GM18508 (cell line): ENCODE measurements around the gene KLF2.
"Not testable (repeated sequence)": the region's sequence is repeated elsewhere in the genome, so short reads cannot be mapped to it uniquely, and the experiment has no call there.

Experiments
- ATAC-seq: cut with Tn5 transposase; IDR thresholded peaks from one replicate; pipeline ENCODE4 v1.9.1; 2021; ENCODE audit warnings: moderate number of reproducible peaks; ENCODE audit not compliant: insufficient read depth, unreplicated experiment

Gene KLF2

GRCh38 chr19:16324384-16325160 lies at the start of gene KLF2:
Gene KLF2, plus strand, starts transcription at chr19:16324826. Its CDS starts 98 bp downstream, at chr19:16324924.
- ATAC-seq, result no peak

- no peak for ATAC-seq
These were observed 44.3 kb upstream of the KLF2 start for GRCh38 chr19:16280306-16280705.

- ATAC-seq, result no peak
These were observed 42.9 kb upstream of the KLF2 start for GRCh38 chr19:16281743-16282142.

- ATAC-seq, result no peak
These were observed 41.2 kb upstream of the KLF2 start for GRCh38 chr19:16283210-16284061.

- ATAC-seq, result no peak
These were observed 40.1 kb upstream of the KLF2 start for GRCh38 chr19:16284505-16284904.

GRCh38 chr19:16285079-16285478 lies 39.5 kb upstream of the KLF2 start:
- ATAC-seq, result not testable (repeated sequence)

GRCh38 chr19:16285769-16286498 lies 38.7 kb upstream of the KLF2 start:
- ATAC-seq, result no peak

- ATAC-seq, result no peak
These were observed 36.1 kb upstream of the KLF2 start for GRCh38 chr19:16288544-16288943.

- no peak for ATAC-seq
These were observed 35.0 kb upstream of the KLF2 start for GRCh38 chr19:16289594-16289993.

- ATAC-seq, result no peak
These were observed 33.9 kb upstream of the KLF2 start for GRCh38 chr19:16290692-16291091.

GRCh38 chr19:16293118-16294091 lies 31.2 kb upstream of the KLF2 start:
- ATAC-seq, result no peak

GRCh38 chr19:16295057-16295456 lies 29.6 kb upstream of the KLF2 start:
- no peak for ATAC-seq

GRCh38 chr19:16296713-16297112 lies 27.9 kb upstream of the KLF2 start:
- no peak for ATAC-seq

GRCh38 chr19:16297575-16298178 lies 26.9 kb upstream of the KLF2 start:
- ATAC-seq, result no peak

GRCh38 chr19:16298334-16298733 lies 26.3 kb upstream of the KLF2 start:
- no peak for ATAC-seq

- ATAC-seq, result no peak
These were observed 22.5 kb upstream of the KLF2 start for GRCh38 chr19:16301999-16302694.

GRCh38 chr19:16303755-16304154 lies 20.9 kb upstream of the KLF2 start:
- no peak for ATAC-seq

GRCh38 chr19:16304511-16304910 lies 20.1 kb upstream of the KLF2 start:
- ATAC-seq, result not testable (repeated sequence)

GRCh38 chr19:16305060-16305459 lies 19.6 kb upstream of the KLF2 start:
- ATAC-seq, result not testable (repeated sequence)
